ENCODE results near the gene SEC11C.

SEC11C gene

GRCh38 chr18:59156316-59156715, 16.6 kb downstream of the SEC11C start:
- TF ChIP-seq CTCF (IDR thresholded peaks at IDR 0.05; ENCODE audit: borderline replicate concordance, insufficient read depth, low read depth, low read length), result no peak
- H3K4me3 ChIP-seq (ENCODE audit: low read depth, low read length), result no peak overlapping the region

GRCh38 chr18:59159265-59159664, 19.6 kb downstream of the SEC11C start:
- TF ChIP-seq CTCF (IDR thresholded peaks at IDR 0.05; ENCODE audit: borderline replicate concordance, insufficient read depth, low read depth, low read length), result no peak
- no peak overlapping the region for H3K4me3 ChIP-seq (ENCODE audit: low read depth, low read length)

- no peak overlapping the region for H3K4me3 ChIP-seq (ENCODE audit: low read depth, low read length)
- TF ChIP-seq CTCF (IDR thresholded peaks at IDR 0.05; ENCODE audit: borderline replicate concordance, insufficient read depth, low read depth, low read length), result no peak
These were observed 20.3 kb downstream of the SEC11C start for GRCh38 chr18:59159986-59160385.

- H3K4me3 ChIP-seq (ENCODE audit: low read depth, low read length), result no peak overlapping the region
- TF ChIP-seq CTCF (IDR thresholded peaks at IDR 0.05; ENCODE audit: borderline replicate concordance, insufficient read depth, low read depth, low read length), result no peak
These were observed 33.1 kb downstream of the SEC11C start for GRCh38 chr18:59172664-59173249.

- no peak for TF ChIP-seq CTCF (IDR thresholded peaks at IDR 0.05; ENCODE audit: borderline replicate concordance, insufficient read depth, low read depth, low read length)
- H3K4me3 ChIP-seq (ENCODE audit: low read depth, low read length), result no peak overlapping the region
These were observed 37.8 kb downstream of the SEC11C start for GRCh38 chr18:59177485-59177884.

GRCh38 chr18:59180150-59180845, 40.6 kb downstream of the SEC11C start:
- no peak for TF ChIP-seq CTCF (IDR thresholded peaks at IDR 0.05; ENCODE audit: borderline replicate concordance, insufficient read depth, low read depth, low read length)
- H3K4me3 ChIP-seq (ENCODE audit: low read depth, low read length), result no peak overlapping the region

GRCh38 chr18:59182673-59183072, 43.0 kb downstream of the SEC11C start:
- no peak for TF ChIP-seq CTCF (IDR thresholded peaks at IDR 0.05; ENCODE audit: borderline replicate concordance, insufficient read depth, low read depth, low read length)
- H3K4me3 ChIP-seq (ENCODE audit: low read depth, low read length), result no peak overlapping the region

Measured in GM12875 (cell line).